GM13976 (cell line): ENCODE measurements around the gene ATP6AP1.
A peak's percentile ranks its signal among the peaks of the same experiment; 100 is the strongest.

Experiments
- DNase-seq: peaks from one replicate; pipeline ENCODE4 v3.0.0; 2012; ENCODE audit warnings: low spot score
- CTCF ChIP-seq: IDR thresholded peaks from 2 replicates; pipeline ENCODE4 v1.5.1; 2012; ENCODE audit warnings: borderline replicate concordance, mild to moderate bottlenecking; ENCODE audit not compliant: insufficient read depth; ENCODE audit errors: extremely low read depth, missing control alignments, control extremely low read depth
- in situ Hi-C: fragments of 300-500 bp; cut with MboI; formaldehyde crosslinking; loops from one replicate; pipeline ENCODE4 v1.12.0; 2022; ENCODE audit warnings: low sequenced_read_pairs, mixed read lengths, inconsistent platforms; ENCODE audit not compliant: unreplicated experiment

The ATP6AP1 gene

DNA sequence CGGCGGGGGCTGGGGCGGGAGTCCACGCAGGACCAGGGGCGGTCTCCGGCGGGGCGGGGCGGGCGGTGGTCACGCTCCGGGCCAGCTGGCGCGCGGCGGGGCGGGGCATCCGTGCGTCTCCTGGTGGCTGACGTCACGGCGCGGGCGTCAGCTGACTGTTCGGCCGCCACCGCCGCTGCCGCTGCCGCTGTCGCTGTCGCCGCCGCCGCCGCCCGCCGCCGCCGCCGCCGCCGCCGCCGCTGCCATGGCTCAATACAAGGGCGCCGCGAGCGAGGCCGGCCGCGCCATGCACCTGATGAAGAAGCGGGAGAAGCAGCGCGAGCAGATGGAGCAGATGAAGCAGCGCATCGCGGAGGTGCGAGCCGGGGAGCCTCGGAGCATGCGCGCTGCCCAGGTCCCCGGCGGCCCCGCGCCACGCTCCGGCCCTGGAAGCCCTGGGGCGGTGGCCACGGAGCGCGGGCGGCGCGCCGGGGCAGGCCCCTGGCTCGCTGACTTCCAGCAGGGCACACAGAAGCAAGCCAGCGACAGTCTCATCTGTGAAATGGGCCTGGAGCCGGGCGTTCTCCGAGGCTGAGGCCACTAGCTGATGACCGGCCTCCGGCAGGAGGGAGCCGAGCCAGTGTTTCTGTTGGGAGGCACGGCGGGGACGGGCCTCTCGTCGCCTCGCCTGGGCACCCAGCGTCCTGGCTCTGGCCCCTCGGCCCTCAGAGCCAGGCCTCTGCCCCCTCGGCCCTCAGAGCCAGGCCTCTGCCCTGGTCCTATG is 15.7 kb downstream of the ATP6AP1 start, which contains the start of gene FAM50A:
FAM50A (plus strand) TSS at position 150 of the 763 bp plus-strand sequence; CDS start at position 245, 95 bp downstream.
- DNase-seq, result peak; percentile 89

DNA sequence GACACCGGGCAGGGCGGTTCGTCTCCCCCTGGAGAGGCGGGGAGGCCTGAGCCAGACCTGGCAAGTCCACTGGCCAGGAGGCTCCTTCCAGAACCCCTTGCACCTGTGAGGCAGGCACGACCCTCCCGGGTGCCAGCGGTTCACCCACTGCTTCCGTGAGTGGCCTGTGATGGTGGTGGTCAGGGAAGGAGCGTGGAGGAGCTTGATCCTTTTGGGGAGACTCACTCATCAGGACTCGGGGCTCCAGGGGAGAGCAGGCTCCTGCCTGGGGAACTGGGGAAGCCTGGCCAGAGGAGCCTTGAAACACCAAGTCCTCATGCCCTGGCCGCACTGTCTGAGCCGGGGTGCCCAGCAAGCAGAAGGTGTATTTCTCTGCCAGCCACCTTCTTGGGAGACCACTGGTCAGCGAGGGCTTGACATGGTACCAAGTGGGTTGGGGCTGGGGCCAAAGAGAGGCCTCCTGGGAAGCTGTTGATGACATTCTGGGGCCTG is 16.3 kb downstream of the ATP6AP1 start:
- TF ChIP-seq CTCF, result no peak
- no peak for DNase-seq
- in situ Hi-C loops, result no loop called here

More for the DNA sequence above, 15.7 kb downstream of the ATP6AP1 start, which contains the start of gene FAM50A:
- TF ChIP-seq CTCF, result peak; percentile 16
- in situ Hi-C loops, result no loop called here

- in situ Hi-C loops, result no loop called here
- TF ChIP-seq CTCF, result no peak
These were observed 17.3 kb downstream of the ATP6AP1 start for GRCh38 chrX:154445776-154446175.

DNA sequence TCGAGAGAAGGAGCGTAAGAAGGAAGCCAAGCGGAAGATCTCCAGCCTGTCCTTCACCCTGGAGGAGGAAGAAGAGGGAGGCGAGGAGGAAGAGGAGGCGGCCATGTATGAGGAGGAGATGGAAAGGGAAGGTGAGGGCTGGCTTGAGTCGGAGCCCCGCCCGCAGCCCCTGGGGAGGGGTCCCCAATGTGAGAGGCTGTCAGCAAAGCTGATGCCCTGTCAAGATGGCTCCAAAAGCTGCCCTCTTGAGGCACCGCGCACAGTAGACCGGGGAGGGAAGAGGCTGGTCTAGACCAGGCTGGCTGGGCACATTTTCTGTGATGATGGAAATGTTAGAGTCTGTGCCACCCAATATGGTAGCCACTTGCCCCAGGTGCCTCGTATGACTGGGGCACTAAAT is 18.0 kb downstream of the ATP6AP1 start:
- in situ Hi-C loops, result no loop called here
- DNase-seq, result no peak
- no peak for TF ChIP-seq CTCF

More at GRCh38 chrX:154445776-154446175, 17.3 kb downstream of the ATP6AP1 start:
- DNase-seq, result no peak

- no peak for TF ChIP-seq CTCF
- DNase-seq, result no peak
- in situ Hi-C loops, result no loop called here
These were observed 20.0 kb downstream of the ATP6AP1 start for GRCh38 chrX:154448484-154448883.

- no peak for DNase-seq
- in situ Hi-C loops, result no loop called here
- no peak for TF ChIP-seq CTCF
These were observed 21.1 kb downstream of the ATP6AP1 start for GRCh38 chrX:154449618-154450017.
